GM12892 (cell line): ENCODE data around the gene MT1A.

Experiments
- POLR2A ChIP-seq: IDR thresholded peaks from 2 replicates; pipeline ENCODE4 v1.6.1; 2011; ENCODE audit warnings: low read depth, low read length, control low read depth
- TAF1 ChIP-seq: IDR thresholded peaks from 2 replicates; pipeline ENCODE4 v1.6.1; 2011; ENCODE audit warnings: low read depth, mild to moderate bottlenecking, control low read depth, low read length, borderline replicate concordance

GRCh38 chr16:56607109-56607618, 31.3 kb upstream of the MT1A start:
- TF ChIP-seq TAF1, result no peak
- TF ChIP-seq POLR2A, result no peak
